ENCODE measurements around the gene DYNLT2B.

DNA sequence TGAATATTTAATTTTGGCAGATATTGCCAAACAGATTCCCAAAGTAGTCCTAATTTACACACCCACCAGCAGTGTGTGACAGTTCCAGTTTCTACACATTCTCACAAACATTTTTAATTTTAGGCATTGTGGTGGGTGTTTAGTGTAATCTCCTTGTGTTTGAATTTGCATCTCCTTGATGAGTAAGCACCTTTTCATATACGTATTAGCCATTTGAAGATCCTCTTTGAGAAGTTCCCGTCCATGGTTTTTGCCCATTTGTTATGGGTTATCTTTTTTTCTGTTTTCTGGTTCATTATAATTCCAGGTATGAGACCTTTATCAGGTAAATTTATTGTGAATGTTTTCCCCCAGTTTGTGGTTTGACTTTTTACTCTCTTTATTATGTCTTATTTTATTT, 22.4 kb upstream of the DYNLT2B start:
- TF ChIP-seq, protein P1, sequence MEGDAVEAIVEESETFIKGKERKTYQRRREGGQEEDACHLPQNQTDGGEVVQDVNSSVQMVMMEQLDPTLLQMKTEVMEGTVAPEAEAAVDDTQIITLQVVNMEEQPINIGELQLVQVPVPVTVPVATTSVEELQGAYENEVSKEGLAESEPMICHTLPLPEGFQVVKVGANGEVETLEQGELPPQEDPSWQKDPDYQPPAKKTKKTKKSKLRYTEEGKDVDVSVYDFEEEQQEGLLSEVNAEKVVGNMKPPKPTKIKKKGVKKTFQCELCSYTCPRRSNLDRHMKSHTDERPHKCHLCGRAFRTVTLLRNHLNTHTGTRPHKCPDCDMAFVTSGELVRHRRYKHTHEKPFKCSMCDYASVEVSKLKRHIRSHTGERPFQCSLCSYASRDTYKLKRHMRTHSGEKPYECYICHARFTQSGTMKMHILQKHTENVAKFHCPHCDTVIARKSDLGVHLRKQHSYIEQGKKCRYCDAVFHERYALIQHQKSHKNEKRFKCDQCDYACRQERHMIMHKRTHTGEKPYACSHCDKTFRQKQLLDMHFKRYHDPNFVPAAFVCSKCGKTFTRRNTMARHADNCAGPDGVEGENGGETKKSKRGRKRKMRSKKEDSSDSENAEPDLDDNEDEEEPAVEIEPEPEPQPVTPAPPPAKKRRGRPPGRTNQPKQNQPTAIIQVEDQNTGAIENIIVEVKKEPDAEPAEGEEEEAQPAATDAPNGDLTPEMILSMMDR (IDR thresholded peaks at IDR 0.05; ENCODE audit: insufficient read depth, low read length): no peak
- TF ChIP-seq POLR2AphosphoS5 (IDR thresholded peaks at IDR 0.05; ENCODE audit: low read depth): no peak
- TF ChIP-seq, protein P2, sequence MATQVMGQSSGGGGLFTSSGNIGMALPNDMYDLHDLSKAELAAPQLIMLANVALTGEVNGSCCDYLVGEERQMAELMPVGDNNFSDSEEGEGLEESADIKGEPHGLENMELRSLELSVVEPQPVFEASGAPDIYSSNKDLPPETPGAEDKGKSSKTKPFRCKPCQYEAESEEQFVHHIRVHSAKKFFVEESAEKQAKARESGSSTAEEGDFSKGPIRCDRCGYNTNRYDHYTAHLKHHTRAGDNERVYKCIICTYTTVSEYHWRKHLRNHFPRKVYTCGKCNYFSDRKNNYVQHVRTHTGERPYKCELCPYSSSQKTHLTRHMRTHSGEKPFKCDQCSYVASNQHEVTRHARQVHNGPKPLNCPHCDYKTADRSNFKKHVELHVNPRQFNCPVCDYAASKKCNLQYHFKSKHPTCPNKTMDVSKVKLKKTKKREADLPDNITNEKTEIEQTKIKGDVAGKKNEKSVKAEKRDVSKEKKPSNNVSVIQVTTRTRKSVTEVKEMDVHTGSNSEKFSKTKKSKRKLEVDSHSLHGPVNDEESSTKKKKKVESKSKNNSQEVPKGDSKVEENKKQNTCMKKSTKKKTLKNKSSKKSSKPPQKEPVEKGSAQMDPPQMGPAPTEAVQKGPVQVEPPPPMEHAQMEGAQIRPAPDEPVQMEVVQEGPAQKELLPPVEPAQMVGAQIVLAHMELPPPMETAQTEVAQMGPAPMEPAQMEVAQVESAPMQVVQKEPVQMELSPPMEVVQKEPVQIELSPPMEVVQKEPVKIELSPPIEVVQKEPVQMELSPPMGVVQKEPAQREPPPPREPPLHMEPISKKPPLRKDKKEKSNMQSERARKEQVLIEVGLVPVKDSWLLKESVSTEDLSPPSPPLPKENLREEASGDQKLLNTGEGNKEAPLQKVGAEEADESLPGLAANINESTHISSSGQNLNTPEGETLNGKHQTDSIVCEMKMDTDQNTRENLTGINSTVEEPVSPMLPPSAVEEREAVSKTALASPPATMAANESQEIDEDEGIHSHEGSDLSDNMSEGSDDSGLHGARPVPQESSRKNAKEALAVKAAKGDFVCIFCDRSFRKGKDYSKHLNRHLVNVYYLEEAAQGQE (IDR thresholded peaks at IDR 0.05; ENCODE audit: insufficient replicate concordance, low read depth): no peak
